Ectodermal cell (in vitro differentiated cells): ENCODE results near the gene SSR4.

Source experiments
- H3K27ac ChIP-seq: 2 replicates; pipeline ENCODE4 v1.7.0; 2013; ENCODE audit warnings: mild to moderate bottlenecking, low read depth, low read length; ENCODE audit not compliant: insufficient read depth, poor library complexity, severe bottlenecking
- H3K27me3 ChIP-seq: 2 replicates; pipeline ENCODE4 v1.7.0; 2013; ENCODE audit warnings: mild to moderate bottlenecking, low read length; ENCODE audit not compliant: insufficient read depth, control insufficient read depth, poor library complexity, severe bottlenecking
- H3K36me3 ChIP-seq: one replicate; pipeline ENCODE4 v1.7.0; 2013; ENCODE audit warnings: low read length; ENCODE audit not compliant: control insufficient read depth, insufficient read depth
- H3K4me1 ChIP-seq: one replicate; pipeline ENCODE4 v1.7.0; 2013; ENCODE audit warnings: low read length; ENCODE audit not compliant: control insufficient read depth, insufficient read depth
- H3K4me3 ChIP-seq: 2 replicates; pipeline ENCODE4 v1.7.0; 2013; ENCODE audit warnings: low read depth, low read length, control low read depth; ENCODE audit not compliant: insufficient read depth
- H3K9me3 ChIP-seq: 2 replicates; pipeline ENCODE4 v1.7.0; 2013; ENCODE audit warnings: mild to moderate bottlenecking, low read length, moderate library complexity; ENCODE audit not compliant: control insufficient read depth
- WGBS, 2 experiments: methylation state at CpG; one replicate each; pipeline ENCODE4 v1.1.7; 2013; ENCODE audit warnings: missing lambda C conversion rate in 2 of 2; 5-methylcytosine and 5-hydroxymethylcytosine counted together

Gene SSR4

DNA sequence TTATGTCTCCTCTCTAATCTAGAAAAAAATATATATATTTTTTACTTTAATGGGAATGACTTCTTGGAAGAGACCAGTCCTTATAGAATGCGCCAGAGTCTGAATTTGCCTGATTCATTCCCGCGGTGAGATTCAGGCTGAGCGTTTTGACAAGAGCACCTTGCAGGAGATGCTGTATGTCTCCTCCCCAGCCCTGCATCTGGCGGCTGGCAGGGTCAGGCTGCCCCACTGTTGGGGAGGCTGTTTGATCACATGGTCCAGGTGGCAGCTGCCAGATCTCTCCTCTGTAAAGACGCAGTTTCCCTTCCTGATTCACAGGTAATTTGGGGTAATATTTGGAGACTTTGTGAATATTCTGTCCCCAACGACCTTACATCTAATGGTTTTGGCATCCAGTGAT is 26.1 kb downstream of the SSR4 start:
- no peaks in the 10 kb centered on the region for H3K9me3 ChIP-seq
- no peaks in the 10 kb centered on the region for H3K27me3 ChIP-seq
- WGBS, 2 experiments: 86 to 90% methylated on average over 7 of the region's 7 CpGs
- no peak overlapping the region for H3K27ac ChIP-seq
- H3K4me3 ChIP-seq: no peak overlapping the region
- no peaks in the 10 kb centered on the region for H3K36me3 ChIP-seq
- H3K4me1 ChIP-seq: peaks cover 8% of the 10 kb centered on the region

- 69 to 83% methylated on average over 9 of the region's 9 CpGs for WGBS, 2 experiments
- Histone ChIP-seq H3K4me3 (no peak overlapping the region), H3K27ac (no peak overlapping the region), H3K27me3 (no peaks in the 10 kb centered on the region), H3K36me3 (no peaks in the 10 kb centered on the region), H3K4me1 (peaks cover 8% of the 10 kb centered on the region), H3K9me3 (no peaks in the 10 kb centered on the region)
Measured at GRCh38 chrX:153821066-153821465, 26.6 kb downstream of the SSR4 start.

DNA sequence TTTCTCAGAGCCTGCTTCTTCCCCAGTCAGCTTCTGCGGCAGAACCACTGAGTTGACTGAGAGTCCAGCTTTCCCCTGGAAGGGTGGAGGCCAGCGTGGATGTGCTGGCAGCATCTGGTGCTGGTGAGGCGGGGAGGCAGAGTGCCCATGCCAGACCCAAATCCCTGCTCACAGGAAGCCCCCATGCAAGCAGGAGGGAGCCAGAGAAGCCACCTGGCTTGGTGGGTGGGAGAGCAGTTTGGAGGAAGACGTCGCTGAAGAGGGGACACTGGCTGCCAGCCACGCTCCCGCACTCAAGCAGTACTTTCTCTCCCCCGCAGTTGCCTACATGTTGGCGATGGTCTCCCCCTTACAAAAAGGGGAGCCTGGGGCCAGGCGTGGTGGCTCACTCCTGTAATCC is 29.9 kb downstream of the SSR4 start:
- 89 to 90% methylated on average over 10 of the region's 10 CpGs for WGBS, 2 experiments
- Histone ChIP-seq H3K4me1 (peaks cover 9% of the 10 kb centered on the region), H3K9me3 (no peaks in the 10 kb centered on the region), H3K27ac (no peak overlapping the region), H3K27me3 (peaks cover 20% of the 10 kb centered on the region), H3K4me3 (no peak overlapping the region), H3K36me3 (no peaks in the 10 kb centered on the region)

GRCh38 chrX:153825042-153825441 is 30.6 kb downstream of the SSR4 start:
- no peaks in the 10 kb centered on the region for H3K36me3 ChIP-seq
- H3K9me3 ChIP-seq: no peaks in the 10 kb centered on the region
- H3K4me1 ChIP-seq: peaks cover 3% of the 10 kb centered on the region
- no peak overlapping the region for H3K27ac ChIP-seq
- no peak overlapping the region for H3K4me3 ChIP-seq
- H3K27me3 ChIP-seq: peaks cover 27% of the 10 kb centered on the region
- WGBS, 2 experiments: 84 to 88% methylated on average over 8 of the region's 8 CpGs

- Histone ChIP-seq H3K4me3 (no peak overlapping the region), H3K36me3 (no peaks in the 10 kb centered on the region), H3K27me3 (peaks cover 40% of the 10 kb centered on the region), H3K27ac (no peak overlapping the region), H3K4me1 (peaks cover 3% of the 10 kb centered on the region), H3K9me3 (no peaks in the 10 kb centered on the region)
- 60 to 72% methylated on average over 2 of the region's 3 CpGs for WGBS, 2 experiments
Measured at GRCh38 chrX:153827016-153827415, 32.5 kb downstream of the SSR4 start.

GRCh38 chrX:153827903-153828302 is 33.4 kb downstream of the SSR4 start:
- H3K4me3 ChIP-seq: no peak overlapping the region
- no peaks in the 10 kb centered on the region for H3K36me3 ChIP-seq
- 67 to 72% methylated on average over 9 of the region's 9 CpGs for whole genome bisulfite sequencing, 2 experiments
- no peak overlapping the region for H3K27ac ChIP-seq
- peaks cover 41% of the 10 kb centered on the region for H3K27me3 ChIP-seq
- peaks cover 3% of the 10 kb centered on the region for H3K4me1 ChIP-seq
- no peaks in the 10 kb centered on the region for H3K9me3 ChIP-seq

- Histone ChIP-seq H3K9me3 (no peaks in the 10 kb centered on the region), H3K36me3 (no peaks in the 10 kb centered on the region), H3K27me3 (peaks cover 41% of the 10 kb centered on the region), H3K4me3 (no peak overlapping the region), H3K4me1 (peaks cover 3% of the 10 kb centered on the region), H3K27ac (no peak overlapping the region)
- WGBS, 2 experiments: 8% methylated on average over 17 of the region's 17 CpGs
Measured at GRCh38 chrX:153828308-153828707, 33.8 kb downstream of the SSR4 start.

DNA sequence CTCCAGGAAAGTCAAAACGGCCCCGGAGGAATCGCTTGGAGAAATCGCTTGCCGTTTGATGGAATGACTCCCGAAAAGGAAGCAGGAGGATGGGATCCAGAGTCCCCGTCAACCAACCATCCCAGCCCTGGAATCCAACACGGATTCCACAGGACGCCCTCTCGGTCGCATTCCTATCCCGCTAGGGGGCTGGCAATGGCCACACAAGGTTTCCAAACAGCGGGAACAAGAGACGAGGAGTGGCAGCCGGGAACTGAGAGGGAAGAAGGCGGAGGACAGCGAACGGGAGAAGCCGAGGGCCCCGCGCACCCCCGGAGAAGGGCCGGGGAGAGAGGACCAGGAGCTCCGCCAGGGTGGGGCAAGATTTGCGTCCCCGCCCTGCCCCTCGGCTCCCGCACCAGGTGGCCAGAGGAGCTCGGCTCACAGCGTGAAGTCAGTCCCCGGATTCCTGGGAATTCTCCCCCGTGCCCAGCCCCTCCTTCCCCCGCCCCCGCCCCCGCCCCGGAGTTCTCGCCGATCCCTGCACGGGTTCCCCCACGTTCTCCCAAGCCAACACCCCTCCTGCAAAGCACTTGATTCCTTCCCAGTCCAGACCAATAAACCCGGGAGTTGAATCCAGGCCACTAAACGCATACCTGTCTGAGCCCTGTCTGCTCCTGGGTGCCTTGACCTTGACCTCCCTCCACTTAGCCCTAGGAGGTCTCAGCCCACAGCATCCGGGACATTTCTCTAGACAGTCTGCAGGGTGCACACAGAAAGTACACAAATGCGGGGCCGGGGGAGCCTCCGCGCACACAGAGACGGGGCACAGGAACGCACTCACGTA is 34.5 kb downstream of the SSR4 start:
- H3K27ac ChIP-seq: no peak overlapping the region
- WGBS, 2 experiments: 0 to 1% methylated on average over 48 to 50 of the region's 50 CpGs
- H3K36me3 ChIP-seq: no peaks in the 10 kb centered on the region
- H3K9me3 ChIP-seq: no peaks in the 10 kb centered on the region
- peak overlapping the region; percentile 45 for H3K4me3 ChIP-seq
- H3K4me1 ChIP-seq: peaks cover 3% of the 10 kb centered on the region
- H3K27me3 ChIP-seq: peaks cover 41% of the 10 kb centered on the region

GRCh38 chrX:153829549-153829798 is 35.0 kb downstream of the SSR4 start:
- peaks cover 3% of the 10 kb centered on the region for H3K4me1 ChIP-seq
- WGBS, 2 experiments: 1% methylated on average over 27 of the region's 27 CpGs
- peak overlapping the region; percentile 45 for H3K4me3 ChIP-seq
- H3K36me3 ChIP-seq: no peaks in the 10 kb centered on the region
- H3K9me3 ChIP-seq: no peaks in the 10 kb centered on the region
- H3K27me3 ChIP-seq: peaks cover 41% of the 10 kb centered on the region
- H3K27ac ChIP-seq: no peak overlapping the region

- H3K4me3 ChIP-seq: peak within 1 kb of the TSS; percentile 45
- no peaks in the 10 kb centered on the region for H3K9me3 ChIP-seq
- 0% methylated on average over 91 to 97 of the region's 97 CpGs for WGBS, 2 experiments
- H3K4me1 ChIP-seq: peaks cover 3% of the 10 kb centered on the region
- H3K27ac ChIP-seq: no peak within 1 kb of the TSS
- H3K36me3 ChIP-seq: no peaks in the 10 kb centered on the region
- H3K27me3 ChIP-seq: peaks cover 41% of the 10 kb centered on the region
Measured at GRCh38 chrX:153829799-153830639, 35.6 kb downstream of the SSR4 start, which contains the start of gene PDZD4. Gene PDZD4, minus strand, starts transcription at chrX:153830544. Its CDS starts 246 bp downstream, at chrX:153830298.
